Measurements from ENCODE around the gene TNFAIP8.
"Not testable (repeated sequence)": the region's sequence is repeated elsewhere in the genome, so short reads cannot be mapped to it uniquely, and the experiment has no call there.

The TNFAIP8 gene

DNA sequence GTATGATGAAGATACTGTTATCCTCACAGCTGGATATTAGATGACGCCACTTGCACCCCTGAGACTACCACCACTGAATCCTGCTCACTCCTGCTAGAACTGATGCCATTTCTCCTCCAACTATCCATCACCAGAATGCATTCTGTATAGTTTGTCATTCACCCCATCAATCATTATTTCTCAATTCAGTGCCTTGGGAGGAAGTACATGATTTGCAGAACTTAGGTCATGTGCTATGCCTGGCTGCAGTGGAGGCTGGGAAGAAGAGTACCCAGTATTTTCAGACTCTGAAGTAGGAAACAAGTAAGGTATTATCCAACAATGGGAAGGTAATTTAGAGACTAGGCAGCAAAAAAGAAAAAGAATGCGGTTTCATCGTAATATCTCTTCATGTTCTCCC, 70.2 kb downstream of the TNFAIP8 start:
- Histone ChIP-seq H3K27me3 (ENCODE audit: insufficient read depth, low read length) (no peaks in the 10 kb centered on the region), H3K9me3 (ENCODE audit: low read length) (no peaks in the 10 kb centered on the region), H3K4me1 (ENCODE audit: insufficient read depth, low read length) (no peaks in the 10 kb centered on the region)

GRCh38 chr5:119427060-119427459, 71.2 kb downstream of the TNFAIP8 start:
- no peak overlapping the region for H3K4me3 ChIP-seq (ENCODE audit: low read length)
- no peaks in the 10 kb centered on the region for H3K9me3 ChIP-seq (ENCODE audit: low read length)
- no peaks in the 10 kb centered on the region for H3K36me3 ChIP-seq (ENCODE audit: insufficient read depth, low read length)
- no peaks in the 10 kb centered on the region for H3K4me1 ChIP-seq (ENCODE audit: insufficient read depth, low read length)
- no peaks in the 10 kb centered on the region for H3K27me3 ChIP-seq (ENCODE audit: insufficient read depth, low read length)
- H2AFZ ChIP-seq (ENCODE audit: low read depth, low read length), result no peak overlapping the region

More for the DNA sequence above, 70.2 kb downstream of the TNFAIP8 start:
- H2AFZ ChIP-seq (ENCODE audit: low read depth, low read length), result no peak overlapping the region
- H3K36me3 ChIP-seq (ENCODE audit: insufficient read depth, low read length), result no peaks in the 10 kb centered on the region
- H3K4me3 ChIP-seq (ENCODE audit: low read length), result no peak overlapping the region

- not testable (repeated sequence) for H3K27me3 ChIP-seq (ENCODE audit: insufficient read depth, low read length)
Observed at GRCh38 chr5:119427596-119427995, 71.8 kb downstream of the TNFAIP8 start.

GRCh38 chr5:119428166-119428565, 72.3 kb downstream of the TNFAIP8 start:
- not testable (repeated sequence) for H2AFZ ChIP-seq (ENCODE audit: low read depth, low read length); H3K27me3 ChIP-seq (ENCODE audit: insufficient read depth, low read length); H3K4me1 ChIP-seq (ENCODE audit: insufficient read depth, low read length); H3K4me3 ChIP-seq (ENCODE audit: low read length); H3K9me3 ChIP-seq (ENCODE audit: low read length); H3K36me3 ChIP-seq (ENCODE audit: insufficient read depth, low read length)

More at GRCh38 chr5:119427596-119427995, 71.8 kb downstream of the TNFAIP8 start:
- not testable (repeated sequence) for H3K4me3 ChIP-seq (ENCODE audit: low read length); H3K9me3 ChIP-seq (ENCODE audit: low read length); H3K36me3 ChIP-seq (ENCODE audit: insufficient read depth, low read length); H2AFZ ChIP-seq (ENCODE audit: low read depth, low read length); H3K4me1 ChIP-seq (ENCODE audit: insufficient read depth, low read length)

GRCh38 chr5:119428574-119428973, 72.8 kb downstream of the TNFAIP8 start:
- not testable (repeated sequence) for H3K9me3 ChIP-seq (ENCODE audit: low read length); H3K4me1 ChIP-seq (ENCODE audit: insufficient read depth, low read length); H3K4me3 ChIP-seq (ENCODE audit: low read length); H2AFZ ChIP-seq (ENCODE audit: low read depth, low read length); H3K27me3 ChIP-seq (ENCODE audit: insufficient read depth, low read length); H3K36me3 ChIP-seq (ENCODE audit: insufficient read depth, low read length)

- H3K27me3 ChIP-seq (ENCODE audit: insufficient read depth, low read length); H3K36me3 ChIP-seq (ENCODE audit: insufficient read depth, low read length); H3K4me3 ChIP-seq (ENCODE audit: low read length); H2AFZ ChIP-seq (ENCODE audit: low read depth, low read length); H3K9me3 ChIP-seq (ENCODE audit: low read length); H3K4me1 ChIP-seq (ENCODE audit: insufficient read depth, low read length): not testable (repeated sequence)
Observed at GRCh38 chr5:119432674-119433237, 76.9 kb downstream of the TNFAIP8 start.

GRCh38 chr5:119435436-119436132, 79.8 kb downstream of the TNFAIP8 start:
- Histone ChIP-seq H3K4me3 (ENCODE audit: low read length) (no peak overlapping the region), H3K9me3 (ENCODE audit: low read length) (no peaks in the 10 kb centered on the region), H3K36me3 (ENCODE audit: insufficient read depth, low read length) (no peaks in the 10 kb centered on the region)

GRCh38 chr5:119437785-119438586, 82.2 kb downstream of the TNFAIP8 start:
- not testable (repeated sequence) for H3K4me1 ChIP-seq (ENCODE audit: insufficient read depth, low read length); H3K27me3 ChIP-seq (ENCODE audit: insufficient read depth, low read length); H3K9me3 ChIP-seq (ENCODE audit: low read length); H3K36me3 ChIP-seq (ENCODE audit: insufficient read depth, low read length); H3K4me3 ChIP-seq (ENCODE audit: low read length); H2AFZ ChIP-seq (ENCODE audit: low read depth, low read length)

More at GRCh38 chr5:119435436-119436132, 79.8 kb downstream of the TNFAIP8 start:
- Histone ChIP-seq H3K4me1 (ENCODE audit: insufficient read depth, low read length) (no peaks in the 10 kb centered on the region), H2AFZ (ENCODE audit: low read depth, low read length) (no peak overlapping the region), H3K27me3 (ENCODE audit: insufficient read depth, low read length) (no peaks in the 10 kb centered on the region)

- not testable (repeated sequence) for H2AFZ ChIP-seq (ENCODE audit: low read depth, low read length); H3K4me3 ChIP-seq (ENCODE audit: low read length); H3K9me3 ChIP-seq (ENCODE audit: low read length); H3K27me3 ChIP-seq (ENCODE audit: insufficient read depth, low read length); H3K4me1 ChIP-seq (ENCODE audit: insufficient read depth, low read length); H3K36me3 ChIP-seq (ENCODE audit: insufficient read depth, low read length)
Observed at GRCh38 chr5:119438587-119438917, 82.7 kb downstream of the TNFAIP8 start.

- no peaks in the 10 kb centered on the region for H3K9me3 ChIP-seq (ENCODE audit: low read length)
- no peaks in the 10 kb centered on the region for H3K36me3 ChIP-seq (ENCODE audit: insufficient read depth, low read length)
Observed at GRCh38 chr5:119439140-119439631, 83.4 kb downstream of the TNFAIP8 start.

GRCh38 chr5:119439632-119440031, 83.8 kb downstream of the TNFAIP8 start:
- H2AFZ ChIP-seq (ENCODE audit: low read depth, low read length); H3K27me3 ChIP-seq (ENCODE audit: insufficient read depth, low read length); H3K4me3 ChIP-seq (ENCODE audit: low read length); H3K4me1 ChIP-seq (ENCODE audit: insufficient read depth, low read length); H3K36me3 ChIP-seq (ENCODE audit: insufficient read depth, low read length); H3K9me3 ChIP-seq (ENCODE audit: low read length): not testable (repeated sequence)

More at GRCh38 chr5:119439140-119439631, 83.4 kb downstream of the TNFAIP8 start:
- no peak overlapping the region for H2AFZ ChIP-seq (ENCODE audit: low read depth, low read length)
- no peaks in the 10 kb centered on the region for H3K4me1 ChIP-seq (ENCODE audit: insufficient read depth, low read length)
- H3K4me3 ChIP-seq (ENCODE audit: low read length), result no peak overlapping the region
- no peaks in the 10 kb centered on the region for H3K27me3 ChIP-seq (ENCODE audit: insufficient read depth, low read length)

DNA sequence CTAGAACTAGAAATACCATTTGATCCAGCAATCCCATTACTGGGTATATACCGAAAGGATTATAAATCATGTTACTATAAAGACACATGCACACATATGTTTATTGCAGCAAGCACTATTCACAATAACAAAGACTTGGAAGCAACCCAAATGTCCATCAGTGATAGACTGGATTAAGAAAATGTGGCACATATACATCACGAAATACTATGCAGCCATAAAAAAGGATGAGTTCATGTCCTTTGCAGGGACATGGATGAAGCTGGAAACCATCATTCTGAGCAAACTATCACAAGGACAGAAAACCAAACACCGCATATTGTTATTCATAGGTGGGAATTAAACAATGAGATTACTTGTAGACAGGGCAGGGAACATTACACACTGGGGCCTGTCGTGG, 88.8 kb downstream of the TNFAIP8 start:
- H3K9me3 ChIP-seq (ENCODE audit: low read length); H3K4me3 ChIP-seq (ENCODE audit: low read length); H2AFZ ChIP-seq (ENCODE audit: low read depth, low read length); H3K27me3 ChIP-seq (ENCODE audit: insufficient read depth, low read length); H3K4me1 ChIP-seq (ENCODE audit: insufficient read depth, low read length); H3K36me3 ChIP-seq (ENCODE audit: insufficient read depth, low read length): not testable (repeated sequence)

DNA sequence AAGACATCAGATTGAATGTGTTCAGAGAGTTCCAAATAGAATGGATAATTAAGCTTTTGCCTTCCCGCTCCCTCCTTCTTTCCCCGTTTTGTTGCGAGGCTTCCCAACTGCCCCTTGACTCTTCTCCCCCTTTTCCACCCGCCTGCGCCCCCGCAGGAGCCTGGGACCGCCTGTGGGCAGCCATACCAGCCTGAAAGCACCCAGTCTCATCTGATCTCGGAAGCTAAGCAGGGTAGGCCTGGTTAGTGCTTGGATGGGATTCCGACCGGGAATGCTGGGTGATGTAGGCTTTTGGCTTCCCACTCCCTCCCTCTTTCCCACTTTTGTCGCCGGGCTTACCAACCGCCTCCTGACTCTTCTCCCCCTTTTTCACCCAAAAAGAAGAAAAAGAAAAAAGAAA, 89.7 kb downstream of the TNFAIP8 start:
- Histone ChIP-seq H3K4me3 (ENCODE audit: low read length) (no peak overlapping the region), H3K9me3 (ENCODE audit: low read length) (peaks cover 6% of the 10 kb centered on the region), H2AFZ (ENCODE audit: low read depth, low read length) (no peak overlapping the region), H3K27me3 (ENCODE audit: insufficient read depth, low read length) (no peaks in the 10 kb centered on the region), H3K4me1 (ENCODE audit: insufficient read depth, low read length) (no peaks in the 10 kb centered on the region), H3K36me3 (ENCODE audit: insufficient read depth, low read length) (no peaks in the 10 kb centered on the region)
